Mucosa of descending colon (tissue), 3 donors: ENCODE measurements around the gene VEPH1. TPM values are rescaled to one million over a fixed set of nuclear protein-coding genes. Genes with fewer than 3 reads are reported as not detected.

Experiments
- ATAC-seq: fragments of 200-7000 bp; cut with Tn5 transposase; one replicate; pipeline ENCODE4 v1.9.1; 2020; ENCODE audit warnings: mild to moderate bottlenecking, moderate library complexity
- DNase-seq, 3 donors: peaks; one replicate each; pipeline ENCODE4 v3.0.0-alpha.2; 2020
- H3K36me3 ChIP-seq: fragments of 200-600 bp; one replicate; pipeline ENCODE4 v1.8.0; 2021; ENCODE audit warnings: low read depth, mild to moderate bottlenecking
- H3K4me1 ChIP-seq: fragments of 200-600 bp; one replicate; pipeline ENCODE4 v1.8.0; 2021; ENCODE audit warnings: low read depth, mild to moderate bottlenecking
- H3K4me3 ChIP-seq: fragments of 200-600 bp; one replicate; pipeline ENCODE4 v1.8.0; 2021; ENCODE audit warnings: mild to moderate bottlenecking
- H3K9me3 ChIP-seq: fragments of 200-600 bp; one replicate; pipeline ENCODE4 v1.8.0; 2021; ENCODE audit warnings: mild to moderate bottlenecking
- CTCF ChIP-seq: fragments of 200-600 bp; IDR thresholded peaks from one replicate; pipeline ENCODE4 v1.8.0; 2022; ENCODE audit warnings: antibody characterized with exemption, mild to moderate bottlenecking
- intact Hi-C, 2 donors: fragments of 100-400 bp; cut with DNase I in 1 of 2; cut with micrococcal nuclease in 1 of 2; formaldehyde crosslinking; loops; one replicate each; pipeline versions ENCODE4 v1.11.0 to v1.11.1; 2022; cut with DNase I, micrococcal nuclease
- total RNA-seq, 3 donors: library from RNA; stranded (reverse); fragmentation: NEBNext Ultra II Directional in 2 of 3; extraction: Animal tissue kit (Norgen Biotek cat#: 25700) in 2 of 3; gene quantifications; one replicate each; pipeline versions ENCODE4 v1.2.1 to v1.2.4, GENCODE V29; 2021 to 2023
- donor health status: DM: no; HTN: no; CAD: no; lungs with moderate emphysema.
- donor health status: DM: no; HTN: no; CAD: no.
- donor health status: DM: no; HTN: yes; CAD: no.

Gene VEPH1
- total RNA-seq, 3 donors from 2014 or later: 1.5 to 6.3 (median 4.8) TPM

DNA sequence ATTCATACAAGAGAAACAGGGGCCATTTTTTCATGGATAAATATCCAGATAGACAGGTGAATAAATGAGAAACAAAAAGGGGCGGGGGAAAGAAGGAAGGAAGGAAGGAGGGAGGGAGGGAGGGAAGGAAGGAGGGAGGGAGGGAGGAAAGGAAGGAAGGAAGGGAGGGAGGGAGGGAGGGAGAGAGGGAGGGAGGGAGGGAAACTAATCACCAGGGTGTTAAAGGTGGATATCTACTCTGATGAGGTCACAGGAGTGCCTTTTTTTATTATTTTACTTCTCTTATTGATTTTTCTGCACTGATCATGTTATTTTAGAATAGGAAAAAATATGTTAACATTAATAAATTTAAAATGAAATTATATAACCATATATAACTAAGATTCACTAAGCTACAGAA is 10.4 kb upstream of the VEPH1 start:
- intact Hi-C loops: no loop called here
- ATAC-seq (no peak), DNase-seq (no peak)
- Histone ChIP-seq H3K9me3 (no peaks in the 10 kb centered on the region), H3K4me1 (no peaks in the 10 kb centered on the region), H3K36me3 (no peaks in the 10 kb centered on the region), H3K4me3 (no peak overlapping the region)
- TF ChIP-seq CTCF: no peak

- Histone ChIP-seq H3K36me3 (no peaks in the 10 kb centered on the region), H3K9me3 (no peaks in the 10 kb centered on the region), H3K4me3 (no peak overlapping the region), H3K4me1 (no peaks in the 10 kb centered on the region)
- no peak for DNase-seq
- no peak for ATAC-seq
- intact Hi-C loops: no loop called here
- TF ChIP-seq CTCF: no peak
These were observed 9.3 kb upstream of the VEPH1 start for GRCh38 chr3:157512534-157512933.

DNA sequence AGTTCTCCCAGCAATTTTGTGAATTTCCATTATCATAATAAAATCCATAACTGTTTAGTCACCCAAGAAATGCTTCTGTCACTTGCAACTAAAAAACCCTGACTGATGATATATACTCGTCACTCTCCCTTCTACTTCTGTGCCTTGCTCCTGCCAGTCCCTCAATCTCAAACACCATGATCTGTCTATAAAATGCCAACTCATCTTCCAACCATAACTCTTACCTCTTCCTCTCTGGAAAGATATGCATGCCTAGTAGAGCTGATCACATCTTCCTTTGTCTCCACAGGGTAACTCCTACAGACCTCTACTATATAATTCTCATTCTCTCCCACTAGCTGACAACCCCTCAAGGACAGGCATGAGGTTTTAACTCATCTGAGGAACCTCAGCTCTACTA is 5.2 kb upstream of the VEPH1 start:
- DNase-seq: no peak
- no peaks in the 10 kb centered on the region for H3K36me3 ChIP-seq
- TF ChIP-seq CTCF: no peak
- no peaks in the 10 kb centered on the region for H3K9me3 ChIP-seq
- H3K4me3 ChIP-seq: no peak overlapping the region
- H3K4me1 ChIP-seq: no peaks in the 10 kb centered on the region
- ATAC-seq: no peak
- intact Hi-C loops: no loop called here

DNA sequence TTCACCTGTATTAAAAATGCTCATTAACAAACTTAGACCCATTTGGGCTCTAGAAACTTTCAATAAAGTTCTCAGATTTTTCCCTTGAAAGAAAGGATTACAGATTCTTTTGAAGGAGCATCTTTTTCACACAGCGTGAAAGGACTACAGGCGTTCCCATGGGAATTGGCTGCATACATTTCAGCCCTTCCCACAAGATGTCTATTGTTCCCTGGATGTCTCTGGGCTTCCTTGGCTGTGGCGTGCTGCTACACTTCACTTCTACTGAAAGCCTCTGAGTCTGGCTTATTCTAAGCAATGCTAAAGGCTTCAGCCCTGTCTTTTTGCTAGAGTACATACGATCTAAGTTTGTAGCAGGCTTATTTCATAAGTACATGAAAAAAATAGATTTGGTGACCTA is 1.4 kb downstream of the VEPH1 start:
- H3K9me3 ChIP-seq: no peaks in the 10 kb centered on the region
- no peak for ATAC-seq
- no peaks in the 10 kb centered on the region for H3K36me3 ChIP-seq
- H3K4me1 ChIP-seq: peaks cover 10% of the 10 kb centered on the region
- no peak overlapping the region for H3K4me3 ChIP-seq
- intact Hi-C loops: no loop called here
- TF ChIP-seq CTCF: no peak
- DNase-seq: no peak

DNA sequence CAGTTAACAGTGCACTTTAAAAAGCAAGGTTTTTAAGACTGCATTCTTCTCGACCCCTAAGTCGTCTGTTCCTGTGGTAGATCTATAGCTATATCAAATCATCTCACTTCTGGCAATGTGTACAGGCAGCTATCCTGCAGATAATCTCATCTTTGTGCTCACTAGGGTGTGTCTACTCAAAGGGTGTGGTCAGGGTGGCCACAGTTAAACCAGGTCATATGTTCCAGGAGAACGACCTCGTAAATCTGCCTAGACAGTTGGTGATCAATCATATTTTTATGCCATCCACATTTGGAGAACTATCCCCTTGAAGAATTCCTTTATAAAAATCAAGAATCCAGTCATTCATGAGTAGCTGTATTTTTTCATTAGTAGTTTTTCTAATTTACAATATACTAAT is 3.0 kb downstream of the VEPH1 start:
- TF ChIP-seq CTCF: no peak
- Histone ChIP-seq H3K36me3 (no peaks in the 10 kb centered on the region), H3K4me1 (peaks cover 10% of the 10 kb centered on the region), H3K4me3 (no peak overlapping the region), H3K9me3 (no peaks in the 10 kb centered on the region)
- peak; percentile 88 for ATAC-seq
- intact Hi-C loops: no loop called here
- peak in 1 of 3 donors; percentile 42 for DNase-seq

DNA sequence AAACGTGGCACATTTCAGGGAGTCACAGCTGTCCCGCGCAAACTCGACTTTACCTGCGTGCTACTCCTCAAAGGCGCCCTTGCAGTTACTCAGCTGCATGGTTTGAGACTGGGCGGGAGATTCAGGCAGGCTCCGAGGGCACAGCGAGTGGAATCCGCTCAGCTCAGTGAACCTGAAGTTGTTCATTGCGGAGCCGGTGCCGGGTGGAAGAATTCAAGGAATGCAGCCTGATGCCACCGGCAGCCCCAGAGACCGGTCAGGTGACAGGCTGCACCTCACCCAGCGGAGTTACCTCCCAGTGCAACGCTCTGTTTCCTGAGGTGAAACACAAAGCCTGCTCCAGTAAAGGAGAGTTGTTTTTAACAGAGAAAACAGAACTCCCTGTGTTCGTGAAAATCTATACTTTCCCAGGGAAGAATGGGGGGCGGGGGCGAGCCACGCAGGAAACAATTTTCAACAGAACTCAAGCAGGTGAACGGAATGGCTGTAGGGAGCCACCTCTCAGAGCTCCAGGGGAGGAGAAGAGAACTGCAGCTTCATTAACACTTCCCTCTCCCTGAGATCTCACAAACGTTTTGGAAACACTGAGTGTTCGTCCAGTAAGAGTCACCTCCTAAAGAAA is 3.8 kb downstream of the VEPH1 start:
- intact Hi-C loops: loop anchor here in 1 of 2 donors (10.0 kb wide), 1 partner anchor 295 kb away; no protein-coding TSS in a partner anchor
- Histone ChIP-seq H3K4me1 (peaks cover 10% of the 10 kb centered on the region), H3K4me3 (no peak overlapping the region), H3K9me3 (no peaks in the 10 kb centered on the region), H3K36me3 (no peaks in the 10 kb centered on the region)
- no peak for TF ChIP-seq CTCF
- peak; percentile 84 for ATAC-seq
- peak; percentile 58 to 72 (median 69) for DNase-seq
